Nephron progenitor cell (in vitro differentiated cells): ENCODE results near the gene KRTAP19-1.

Experiments
- DNase-seq: peaks from one replicate; pipeline ENCODE4 v3.0.0; 2021
- H3K27ac Mint-ChIP-seq: 2 replicates; pipeline ENCODE4 v1.8.0; 2021; ENCODE audit warnings: mild to moderate bottlenecking, moderate library complexity, mixed read lengths
- H3K27me3 Mint-ChIP-seq: 2 replicates; pipeline ENCODE4 v1.8.0; 2021; ENCODE audit warnings: mild to moderate bottlenecking, low read depth, mixed read lengths; ENCODE audit not compliant: poor library complexity
- H3K36me3 Mint-ChIP-seq: 2 replicates; pipeline ENCODE4 v1.8.0; 2021; ENCODE audit warnings: low read depth, mixed read lengths
- H3K4me1 Mint-ChIP-seq: 2 replicates; pipeline ENCODE4 v1.8.0; 2021; ENCODE audit warnings: mixed read lengths
- H3K4me3 Mint-ChIP-seq: 2 replicates; pipeline ENCODE4 v1.8.0; 2021; ENCODE audit warnings: mild to moderate bottlenecking, moderate library complexity, mixed read lengths
- H3K9me3 Mint-ChIP-seq: 2 replicates; pipeline ENCODE4 v1.8.0; 2021; ENCODE audit warnings: mild to moderate bottlenecking, moderate library complexity, mixed read lengths
- CTCF ChIP-seq: fragments of 200-600 bp; sonication (generic); IDR thresholded peaks from 2 replicates; pipeline ENCODE4 v1.5.0; 2021; ENCODE audit warnings: antibody characterized with exemption

Gene KRTAP19-1

GRCh38 chr21:30443226-30443625 is 36.9 kb downstream of the KRTAP19-1 start:
- TF ChIP-seq CTCF: no peak
- DNase-seq: no peak
- Mint-ChIP-seq H3K27ac (peak overlapping the region; percentile 11), H3K27me3 (peaks cover 3% of the 10 kb centered on the region), H3K9me3 (no peaks in the 10 kb centered on the region), H3K4me3 (no peak overlapping the region), H3K36me3 (no peaks in the 10 kb centered on the region), H3K4me1 (peaks cover 30% of the 10 kb centered on the region)

GRCh38 chr21:30439975-30440374 is 40.2 kb downstream of the KRTAP19-1 start, which contains the start of gene KRTAP15-1:
TSS of gene KRTAP15-1 (plus strand) at chr21:30440275. CDS start at chr21:30440328, 53 bp downstream.
- Mint-ChIP-seq H3K9me3 (no peaks in the 10 kb centered on the region), H3K36me3 (no peaks in the 10 kb centered on the region), H3K4me3 (no peak within 1 kb of the TSS), H3K27me3 (peaks cover 3% of the 10 kb centered on the region), H3K27ac (no peak within 1 kb of the TSS), H3K4me1 (peaks cover 14% of the 10 kb centered on the region)
- DNase-seq: no peak
- no peak for TF ChIP-seq CTCF

GRCh38 chr21:30437010-30437565 is 43.1 kb downstream of the KRTAP19-1 start:
- Mint-ChIP-seq H3K9me3 (no peaks in the 10 kb centered on the region), H3K36me3 (no peaks in the 10 kb centered on the region), H3K27ac (no peak overlapping the region), H3K27me3 (peaks cover 7% of the 10 kb centered on the region), H3K4me3 (no peak overlapping the region), H3K4me1 (peaks cover 7% of the 10 kb centered on the region)
- no peak for DNase-seq
- TF ChIP-seq CTCF: no peak

- Mint-ChIP-seq H3K27me3 (peaks cover 13% of the 10 kb centered on the region), H3K36me3 (no peaks in the 10 kb centered on the region), H3K4me3 (no peak overlapping the region), H3K4me1 (peaks cover 7% of the 10 kb centered on the region), H3K27ac (no peak overlapping the region), H3K9me3 (no peaks in the 10 kb centered on the region)
- peak; percentile 30 for DNase-seq
- TF ChIP-seq CTCF: peak; percentile 45
Observed at GRCh38 chr21:30434033-30434631, 46.0 kb downstream of the KRTAP19-1 start.

- H3K4me3 Mint-ChIP-seq: peak within 1 kb of the TSS; percentile 17
- peaks cover 13% of the 10 kb centered on the region for H3K27me3 Mint-ChIP-seq
- H3K36me3 Mint-ChIP-seq: no peaks in the 10 kb centered on the region
- no peaks in the 10 kb centered on the region for H3K4me1 Mint-ChIP-seq
- no peak for DNase-seq
- H3K27ac Mint-ChIP-seq: no peak within 1 kb of the TSS
- TF ChIP-seq CTCF: no peak
- peaks cover 9% of the 10 kb centered on the region for H3K9me3 Mint-ChIP-seq
Observed at GRCh38 chr21:30430170-30430655, 50.0 kb downstream of the KRTAP19-1 start, which contains the start of gene KRTAP13-4. TSS of gene KRTAP13-4 (plus strand) at chr21:30430220. CDS start at chr21:30430276, 56 bp downstream.
